Keratinocyte (primary cell): ENCODE results near the gene SF3A2.

Experiments used
- EZH2 ChIP-seq: IDR thresholded peaks from one replicate; pipeline ENCODE4 v1.6.1; 2012; ENCODE audit warnings: inconsistent platforms, mild to moderate bottlenecking, low read length, moderate library complexity
- TF ChIP-seq, protein P1 (sequence below), 3 experiments: IDR thresholded peaks in 1 of 3; conservative IDR thresholded peaks in 1 of 3; optimal IDR thresholded peaks in 1 of 3; 2 replicates in 2 of 3; 3 replicates in 1 of 3; pipeline versions ENCODE3 to v1.5.1; 2011; ENCODE audit warnings: low read length in 3 of 3, mild to moderate bottlenecking in 3 of 3, moderate library complexity in 2 of 3, control low read depth in 1 of 3, inconsistent platforms in 1 of 3; ENCODE audit not compliant: insufficient read depth in 2 of 3; ENCODE audit errors: extremely low read depth in 1 of 3

- TF ChIP-seq EZH2, result no peak
- TF ChIP-seq, protein P1, sequence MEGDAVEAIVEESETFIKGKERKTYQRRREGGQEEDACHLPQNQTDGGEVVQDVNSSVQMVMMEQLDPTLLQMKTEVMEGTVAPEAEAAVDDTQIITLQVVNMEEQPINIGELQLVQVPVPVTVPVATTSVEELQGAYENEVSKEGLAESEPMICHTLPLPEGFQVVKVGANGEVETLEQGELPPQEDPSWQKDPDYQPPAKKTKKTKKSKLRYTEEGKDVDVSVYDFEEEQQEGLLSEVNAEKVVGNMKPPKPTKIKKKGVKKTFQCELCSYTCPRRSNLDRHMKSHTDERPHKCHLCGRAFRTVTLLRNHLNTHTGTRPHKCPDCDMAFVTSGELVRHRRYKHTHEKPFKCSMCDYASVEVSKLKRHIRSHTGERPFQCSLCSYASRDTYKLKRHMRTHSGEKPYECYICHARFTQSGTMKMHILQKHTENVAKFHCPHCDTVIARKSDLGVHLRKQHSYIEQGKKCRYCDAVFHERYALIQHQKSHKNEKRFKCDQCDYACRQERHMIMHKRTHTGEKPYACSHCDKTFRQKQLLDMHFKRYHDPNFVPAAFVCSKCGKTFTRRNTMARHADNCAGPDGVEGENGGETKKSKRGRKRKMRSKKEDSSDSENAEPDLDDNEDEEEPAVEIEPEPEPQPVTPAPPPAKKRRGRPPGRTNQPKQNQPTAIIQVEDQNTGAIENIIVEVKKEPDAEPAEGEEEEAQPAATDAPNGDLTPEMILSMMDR (optimal IDR thresholded peaks at IDR 0.05 in 1 of 3, IDR thresholded peaks at IDR 0.05 in 1 of 3, conservative IDR thresholded peaks at IDR 0.05 in 1 of 3; ENCODE audit: extremely low read depth in 1 of 3, insufficient read depth in 2 of 3, low read length in 3 of 3), result no peak
Observed at GRCh38 chr19:2226840-2227360, 9.7 kb upstream of the SF3A2 start.
